Thyroid gland (tissue), 4 donors: Measurements from ENCODE around the gene RAPH1. TPM values are rescaled to one million over a fixed set of nuclear protein-coding genes. Genes with fewer than 3 reads are reported as not detected.
A peak's percentile ranks its signal among the peaks of the same experiment; 100 is the strongest.

Source experiments
- DNase-seq, 2 donors: peaks; one replicate each; pipeline ENCODE4 v3.0.0-alpha.2; 2019
- H3K27ac ChIP-seq, 3 donors: fragments of 200-600 bp; sonication (generic); 1 replicate in 2 of 3; 2 replicates in 1 of 3; pipeline ENCODE4 v1.5.1; 2016 to 2019; ENCODE audit warnings: mild to moderate bottlenecking in 1 of 3, moderate library complexity in 1 of 3
- H3K27me3 ChIP-seq: fragments of 200-600 bp; sonication (generic); one replicate; pipeline ENCODE4 v1.5.1; 2019
- H3K36me3 ChIP-seq, 2 donors: fragments of 200-600 bp; sonication (generic); one replicate each; pipeline ENCODE4 v1.5.1; 2016 to 2019
- H3K4me1 ChIP-seq, 2 donors: fragments of 200-600 bp; sonication (generic); one replicate each; pipeline ENCODE4 v1.5.1; 2017 to 2019
- H3K4me3 ChIP-seq, 3 donors: fragments of 200-600 bp; sonication (generic); replicated peaks in 1 of 3; 1 replicate in 2 of 3; 2 replicates in 1 of 3; pipeline ENCODE4 v1.5.1; 2016; ENCODE audit warnings: mild to moderate bottlenecking in 1 of 3
- H3K9me3 ChIP-seq: fragments of 200-600 bp; sonication (generic); one replicate; pipeline ENCODE4 v1.5.1; 2017
- CTCF ChIP-seq, 6 experiments: fragments of 200-600 bp in 3 of 6; fragments of 450-650 bp in 3 of 6; sonication (generic) in 3 of 6; IDR thresholded peaks; one replicate each; pipeline ENCODE4 v1.5.1; 2016 to 2019; ENCODE audit warnings: antibody characterized with exemption in 6 of 6, mild to moderate bottlenecking in 2 of 6, inconsistent platforms in 1 of 6, moderate library complexity in 1 of 6
- POLR2A ChIP-seq, 2 donors: fragments of 450-650 bp; IDR thresholded peaks; one replicate each; pipeline ENCODE4 v1.6.1; 2017; ENCODE audit warnings: antibody characterized with exemption in 2 of 2, mild to moderate bottlenecking in 2 of 2, moderate library complexity in 1 of 2
- WGBS, 2 donors: methylation state at CpG; one replicate each; pipeline ENCODE4 v1.1.5; 2017; 5-methylcytosine and 5-hydroxymethylcytosine counted together
- intact Hi-C: fragments of 100-400 bp; cut with DNase I; formaldehyde crosslinking; loops from one replicate; pipeline ENCODE4 v1.15.1; 2023
- total RNA-seq, 4 donors: library from RNA; depleted of rRNA; stranded (reverse); fragments of >200 nt; gene quantifications; one replicate each; pipeline ENCODE4 v1.2.3, GENCODE V29; 2016

The RAPH1 gene
- total RNA-seq, 4 donors from 2014 or later = 67.3 to 187 (median 99.4) TPM

- WGBS, 2 donors = 81 to 90% methylated on average over 3 of the region's 3 CpGs
- H3K27me3 ChIP-seq = no peaks in the 10 kb centered on the region
- peaks cover 31 to 58% of the 10 kb centered on the region in 2 donors for H3K36me3 ChIP-seq
- no peaks in the 10 kb centered on the region for H3K9me3 ChIP-seq
- intact Hi-C loops = no loop called here
- no peak for TF ChIP-seq POLR2A (IDR thresholded peaks at IDR 0.05)
- no peak for TF ChIP-seq CTCF (IDR thresholded peaks at IDR 0.05)
- peaks cover 0 to 29% of the 10 kb centered on the region in 2 donors for H3K4me1 ChIP-seq
- H3K27ac ChIP-seq = no peak overlapping the region
- no peak overlapping the region for H3K4me3 ChIP-seq
- DNase-seq = no peak
These were observed 79.9 kb downstream of the RAPH1 start for GRCh38 chr2:203455209-203455608.

DNA sequence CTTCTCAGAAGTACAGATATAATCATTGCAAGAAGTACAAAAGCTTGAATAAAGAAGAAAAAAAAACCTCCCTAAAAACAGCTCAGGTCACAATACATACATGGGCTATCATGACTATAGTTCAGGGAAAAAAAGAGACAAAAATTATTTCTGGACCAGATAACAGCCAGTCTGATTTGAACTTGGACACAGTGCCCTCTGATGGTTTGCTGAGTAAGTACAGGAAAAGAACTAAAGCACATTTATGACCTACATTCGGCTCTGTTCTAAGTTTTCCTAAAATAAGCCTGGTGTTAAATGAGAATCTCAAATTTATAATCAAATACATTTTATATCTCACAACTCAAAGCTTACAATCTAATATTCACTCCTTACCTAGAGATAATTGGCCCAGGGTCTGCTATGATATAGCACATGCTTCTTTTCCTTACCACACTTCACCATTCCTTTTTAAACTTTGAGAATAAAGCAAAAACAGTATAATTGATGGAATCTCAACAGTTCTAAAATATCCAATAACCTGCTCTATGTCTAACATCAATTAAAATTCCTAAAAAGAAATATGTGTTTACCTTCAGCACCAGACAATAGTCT, 81.1 kb downstream of the RAPH1 start:
- 16 to 18% methylated on average over 1 of the region's 1 CpG for WGBS, 2 donors
- H3K27ac ChIP-seq = no peak overlapping the region
- no peak overlapping the region for H3K4me3 ChIP-seq
- H3K9me3 ChIP-seq = no peaks in the 10 kb centered on the region
- H3K36me3 ChIP-seq = peaks cover 23 to 48% of the 10 kb centered on the region in 2 donors
- no peaks in the 10 kb centered on the region for H3K27me3 ChIP-seq
- no peak for DNase-seq
- peaks cover 0 to 32% of the 10 kb centered on the region in 2 donors for H3K4me1 ChIP-seq
- TF ChIP-seq CTCF (IDR thresholded peaks at IDR 0.05) = peak in 5 of 6 experiments; percentile 45 to 74 (median 67)
- no peak for TF ChIP-seq POLR2A (IDR thresholded peaks at IDR 0.05)
- intact Hi-C loops = no loop called here

- WGBS, 2 donors = 94 to 98% methylated on average over 1 of the region's 1 CpG
- TF ChIP-seq POLR2A (IDR thresholded peaks at IDR 0.05) (no peak), CTCF (IDR thresholded peaks at IDR 0.05) (no peak)
- Histone ChIP-seq H3K4me1 (peaks cover 0 to 32% of the 10 kb centered on the region in 2 donors), H3K4me3 (no peak overlapping the region), H3K27ac (peak overlapping the region in 1 of 3 donors; percentile 14), H3K36me3 (peaks cover 5 to 41% of the 10 kb centered on the region in 2 donors), H3K9me3 (no peaks in the 10 kb centered on the region), H3K27me3 (no peaks in the 10 kb centered on the region)
- intact Hi-C loops = no loop called here
- no peak for DNase-seq
These were observed 83.4 kb downstream of the RAPH1 start for GRCh38 chr2:203451689-203452088.

- H3K36me3 ChIP-seq = peaks cover 10 to 47% of the 10 kb centered on the region in 2 donors
- no peak for DNase-seq
These were observed 84.1 kb downstream of the RAPH1 start for GRCh38 chr2:203451011-203451410.

More at GRCh38 chr2:203451011-203451410, 84.1 kb downstream of the RAPH1 start:
- Histone ChIP-seq H3K4me1 (peaks cover 0 to 32% of the 10 kb centered on the region in 2 donors), H3K4me3 (no peak overlapping the region), H3K27me3 (no peaks in the 10 kb centered on the region), H3K9me3 (no peaks in the 10 kb centered on the region), H3K27ac (peak overlapping the region in 1 of 3 donors; percentile 14)
- intact Hi-C loops = no loop called here
- TF ChIP-seq POLR2A (IDR thresholded peaks at IDR 0.05) (no peak), CTCF (IDR thresholded peaks at IDR 0.05) (no peak)
- WGBS, 2 donors = 96 to 97% methylated on average over 2 of the region's 2 CpGs
